H9 (cell line): Measurements from ENCODE around the gene PPP1R27. TPM values are rescaled to one million over a fixed set of nuclear protein-coding genes. Genes with fewer than 3 reads are reported as not detected.

ENCODE experiments used
- DNase-seq: peaks from one replicate; pipeline ENCODE4 v3.0.0-alpha.2; 2017
- H2AFZ ChIP-seq: one replicate; pipeline ENCODE4 v1.6.1; 2013; ENCODE audit warnings: mild to moderate bottlenecking, low read length, control low read depth, moderate library complexity
- H2AK5ac ChIP-seq: 2 replicates; pipeline ENCODE4 v1.6.1; 2013; ENCODE audit warnings: low read length, control low read depth, mixed read lengths; ENCODE audit not compliant: insufficient read length
- H2BK120ac ChIP-seq: one replicate; pipeline ENCODE4 v1.6.1; 2013; ENCODE audit warnings: low read depth, mild to moderate bottlenecking, low read length, control low read depth, inconsistent platforms; ENCODE audit not compliant: poor library complexity, severe bottlenecking
- H2BK12ac ChIP-seq: 2 replicates; pipeline ENCODE4 v1.6.1; 2013; ENCODE audit warnings: low read length, control low read depth, mixed read lengths, low read depth; ENCODE audit not compliant: insufficient read length
- H2BK15ac ChIP-seq: 2 replicates; pipeline ENCODE4 v1.6.1; 2013; ENCODE audit warnings: low read depth, low read length, control low read depth
- H2BK20ac ChIP-seq: one replicate; pipeline ENCODE4 v1.6.1; 2013; ENCODE audit warnings: low read depth, mild to moderate bottlenecking, low read length, control low read depth, inconsistent platforms; ENCODE audit not compliant: poor library complexity, severe bottlenecking
- H2BK5ac ChIP-seq: 2 replicates; pipeline ENCODE4 v1.6.1; 2013; ENCODE audit warnings: low read length, control low read depth, mixed read lengths; ENCODE audit not compliant: insufficient read length
- H3K14ac ChIP-seq: 2 replicates; pipeline ENCODE4 v1.6.1; 2013; ENCODE audit warnings: low read length, control low read depth; ENCODE audit not compliant: insufficient read depth
- H3K18ac ChIP-seq: 2 replicates; pipeline ENCODE4 v1.6.1; 2013; ENCODE audit warnings: low read depth, mild to moderate bottlenecking, mixed read lengths, low read length, control low read depth; ENCODE audit not compliant: insufficient read length
- H3K23ac ChIP-seq: 2 replicates; pipeline ENCODE4 v1.6.1; 2013; ENCODE audit warnings: low read length, control low read depth, mixed read lengths, low read depth; ENCODE audit not compliant: insufficient read length
- H3K23me2 ChIP-seq: 2 replicates; pipeline ENCODE4 v1.6.1; 2013; ENCODE audit warnings: low read depth, mild to moderate bottlenecking, mixed read lengths, low read length, control low read depth; ENCODE audit not compliant: insufficient read length, poor library complexity, severe bottlenecking
- H3K27ac ChIP-seq: 2 replicates; pipeline ENCODE4 v1.5.1; 2013; ENCODE audit warnings: low read length, control low read depth, mixed read lengths, low read depth; ENCODE audit not compliant: insufficient read length
- H3K27me3 ChIP-seq: 2 replicates; pipeline ENCODE4 v1.6.1; 2013; ENCODE audit warnings: low read length, control low read depth, inconsistent platforms; ENCODE audit not compliant: insufficient read depth
- H3K4ac ChIP-seq: 2 replicates; pipeline ENCODE4 v1.6.1; 2013; ENCODE audit warnings: low read depth, mild to moderate bottlenecking, control low read depth, inconsistent platforms, low read length, moderate library complexity
- H3K4me1 ChIP-seq: 2 replicates; pipeline ENCODE4 v1.6.1; 2013; ENCODE audit warnings: low read length, control low read depth, inconsistent platforms; ENCODE audit not compliant: insufficient read depth
- H3K4me2 ChIP-seq: 2 replicates; pipeline ENCODE4 v1.6.1; 2013; ENCODE audit warnings: low read length, control low read depth, mixed read lengths; ENCODE audit not compliant: insufficient read length, insufficient read depth
- H3K56ac ChIP-seq: 2 replicates; pipeline ENCODE4 v1.6.1; 2013; ENCODE audit warnings: low read depth, mild to moderate bottlenecking, mixed read lengths, low read length, control low read depth; ENCODE audit not compliant: insufficient read length
- H3K79me1 ChIP-seq: 2 replicates; pipeline ENCODE4 v1.6.1; 2013; ENCODE audit warnings: low read depth, mild to moderate bottlenecking, moderate library complexity, low read length, control low read depth, inconsistent platforms; ENCODE audit not compliant: insufficient read depth, poor library complexity, severe bottlenecking
- H3K79me2 ChIP-seq: 2 replicates; pipeline ENCODE4 v1.6.1; 2013; ENCODE audit warnings: low read length, control low read depth, inconsistent platforms; ENCODE audit not compliant: insufficient read depth
- H3K9ac ChIP-seq: 2 replicates; pipeline ENCODE4 v1.6.1; 2013; ENCODE audit warnings: low read length, control low read depth, mixed read lengths; ENCODE audit not compliant: insufficient read length; ENCODE audit errors: extremely low read depth
- H3K9me3 ChIP-seq: one replicate; pipeline ENCODE4 v1.6.1; 2013; ENCODE audit warnings: low read depth, low read length, inconsistent platforms; ENCODE audit not compliant: control insufficient read depth
- H3T11ph ChIP-seq: one replicate; pipeline ENCODE4 v1.6.1; 2013; ENCODE audit warnings: mild to moderate bottlenecking, low read length, control low read depth, inconsistent platforms
- H4K20me1 ChIP-seq: one replicate; pipeline ENCODE4 v1.6.1; 2013; ENCODE audit not compliant: control insufficient read depth, insufficient read length, insufficient read depth
- H4K5ac ChIP-seq: 2 replicates; pipeline ENCODE4 v1.6.1; 2013; ENCODE audit warnings: low read depth, mild to moderate bottlenecking, mixed read lengths, low read length, control low read depth; ENCODE audit not compliant: insufficient read length
- H4K8ac ChIP-seq: replicated peaks from 2 replicates; pipeline ENCODE4 v1.6.1; 2013; ENCODE audit warnings: low read length, control low read depth, mixed read lengths, low read depth; ENCODE audit not compliant: insufficient read length
- H4K91ac ChIP-seq: 2 replicates; pipeline ENCODE4 v1.6.1; 2013; ENCODE audit warnings: low read depth, mild to moderate bottlenecking, moderate library complexity, mixed read lengths, low read length, control low read depth; ENCODE audit not compliant: insufficient read length
- H3K27ac Mint-ChIP-seq, 3 experiments: 2 replicates in 2 of 3; 3 replicates in 1 of 3; pipeline ENCODE4 v1.8.0; 2020 to 2021; ENCODE audit warnings: mixed read lengths in 3 of 3, mild to moderate bottlenecking in 1 of 3, moderate library complexity in 1 of 3
- H3K27me3 Mint-ChIP-seq: 2 replicates; pipeline ENCODE4 v1.8.0; 2021; ENCODE audit warnings: low read depth, mild to moderate bottlenecking, moderate library complexity, mixed read lengths
- H3K36me3 Mint-ChIP-seq, 3 experiments: 2 replicates in 2 of 3; 3 replicates in 1 of 3; pipeline ENCODE4 v1.8.0; 2020 to 2021; ENCODE audit warnings: low read depth in 3 of 3, mixed read lengths in 3 of 3; ENCODE audit not compliant: insufficient read depth in 1 of 3
- H3K4me1 Mint-ChIP-seq, 2 experiments: 2 replicates each; pipeline ENCODE4 v1.8.0; 2020; ENCODE audit warnings: mixed read lengths in 2 of 2
- H3K4me3 Mint-ChIP-seq, 2 experiments: 2 replicates in 1 of 2; 3 replicates in 1 of 2; pipeline ENCODE4 v1.8.0; 2020 to 2021; ENCODE audit warnings: mild to moderate bottlenecking in 2 of 2, mixed read lengths in 2 of 2, moderate library complexity in 1 of 2
- H3K9me3 Mint-ChIP-seq, 2 experiments: 2 replicates in 1 of 2; 3 replicates in 1 of 2; pipeline ENCODE4 v1.8.0; 2020; ENCODE audit warnings: mild to moderate bottlenecking in 2 of 2, mixed read lengths in 2 of 2, moderate library complexity in 1 of 2
- CTCF ChIP-seq: fragments of 200-600 bp; sonication (generic); conservative IDR thresholded peaks from 3 replicates; pipeline ENCODE4 v1.8.0; 2021; ENCODE audit warnings: antibody characterized with exemption, mild to moderate bottlenecking
- WGBS: extraction: QIAGEN DNeasy Blood & Tissue Kit; methylation state at CpG from one replicate; pipeline ENCODE4 v1.1.7; 2013; ENCODE audit warnings: missing lambda C conversion rate, low lambda C conversion rate, mixed read lengths; ENCODE audit not compliant: insufficient read length; ENCODE audit errors: extremely low coverage; 5-methylcytosine and 5-hydroxymethylcytosine counted together
- total RNA-seq: library from RNA; stranded (reverse); gene quantifications from 2 replicates; pipeline ENCODE4 v1.2.1, GENCODE V29; 2021

Gene PPP1R27
- total RNA-seq, 1 experiment from 2014 or later: 0.22 TPM

GRCh38 chr17:81808778-81809555, 25.9 kb downstream of the PPP1R27 start:
- Histone ChIP-seq H2BK15ac (no peak overlapping the region), H3K27ac (no peak overlapping the region), H2BK120ac (no peak overlapping the region), H2BK5ac (no peak overlapping the region), H3K18ac (no peak overlapping the region), H3K14ac (no peak overlapping the region; the same call in 1 of the 2 replicates), H3K9me3 (no peaks in the 10 kb centered on the region), H4K8ac (no peak overlapping the region), H3K79me1 (no peaks in the 10 kb centered on the region), H3K4me1 (no peaks in the 10 kb centered on the region), H2AFZ (no peak overlapping the region), H3K9ac (no peak overlapping the region), H3K4ac (no peak overlapping the region), H4K5ac (no peak overlapping the region), H2AK5ac (no peak overlapping the region), H3K4me2 (no peak overlapping the region), H4K20me1 (no peaks in the 10 kb centered on the region), H4K91ac (no peak overlapping the region), H2BK20ac (no peak overlapping the region), H3K79me2 (no peaks in the 10 kb centered on the region), H3K23ac (no peak overlapping the region), H2BK12ac (no peak overlapping the region), H3K27me3 (peaks cover 13% of the 10 kb centered on the region; the same call in 1 of the 2 replicates), H3T11ph (no peak overlapping the region), H3K56ac (no peak overlapping the region), H3K23me2 (peaks cover 6% of the 10 kb centered on the region)
- Mint-ChIP-seq H3K4me3 (peak overlapping the region in 1 of 2 experiments; percentile 37; a peak in 1 of 5 replicates), H3K36me3 (no peaks in the 10 kb centered on the region), H3K27ac (no peak overlapping the region; a peak in 1 of 7 replicates), H3K9me3 (no peaks in the 10 kb centered on the region; a peak in 2 of 5 replicates), H3K4me1 (0 out of 4 replicates have a peak, but pooled peaks cover 0 to 3% of the 10 kb centered on the region in 2 experiments), H3K27me3 (peaks cover 52% of the 10 kb centered on the region)
- WGBS: no CpG with 5 or more reads among the region's 20 CpGs
- TF ChIP-seq CTCF: no peak
- no peak for DNase-seq
